CD4-positive, alpha-beta memory T cell (primary cell): ENCODE data around the gene PAX2. TPM values are rescaled to one million over a fixed set of nuclear protein-coding genes. Genes with fewer than 3 reads are reported as not detected.

Experiments used
- CTCF ChIA-PET: fragments of 350-600 bp; sonication (Branson Sonifier 250); formaldehyde crosslinking; loops from one replicate; lab custom pipeline; 2021; ENCODE audit warnings: inconsistent platforms; ENCODE audit not compliant: partially characterized antibody; lab: Charles Lee
- POLR2A ChIA-PET: fragments of 350-600 bp; sonication (Branson Sonifier 250); formaldehyde crosslinking; loops from one replicate; lab custom pipeline; 2021; ENCODE audit not compliant: partially characterized antibody; lab: Charles Lee
- DNase-seq, 5 donors: peaks; one replicate each; pipeline versions ENCODE4 v3.0.0 to v3.0.0-alpha.2; 2020 to 2022; ENCODE audit warnings: mixed read lengths in 1 of 5
- H3K27ac ChIP-seq: one replicate; pipeline ENCODE4 v1.7.0; 2013; ENCODE audit warnings: low read depth, low read length
- H3K27me3 ChIP-seq: 2 replicates; pipeline ENCODE4 v1.7.0; 2013; ENCODE audit warnings: mild to moderate bottlenecking, low read length, moderate library complexity; ENCODE audit not compliant: insufficient read depth
- H3K36me3 ChIP-seq: 2 replicates; pipeline ENCODE4 v1.7.0; 2013; ENCODE audit warnings: mild to moderate bottlenecking, low read length, moderate library complexity; ENCODE audit not compliant: insufficient read depth
- H3K4me1 ChIP-seq: 2 replicates; pipeline ENCODE4 v1.7.0; 2013; ENCODE audit warnings: mild to moderate bottlenecking, low read length, moderate library complexity; ENCODE audit not compliant: insufficient read depth
- H3K4me3 ChIP-seq, 2 donors: one replicate each; pipeline ENCODE4 v1.7.0; 2013; ENCODE audit warnings: low read length in 2 of 2, mild to moderate bottlenecking in 1 of 2
- H3K9me3 ChIP-seq, 2 donors: one replicate each; pipeline ENCODE4 v1.7.0; 2013; ENCODE audit warnings: low read length in 2 of 2, control low read depth in 1 of 2; ENCODE audit not compliant: control insufficient read depth in 1 of 2
- H3K27ac Mint-ChIP-seq, 7 donors: one replicate each; pipeline ENCODE4 v1.8.0; 2020 to 2021; ENCODE audit warnings: mixed read lengths in 7 of 7, mild to moderate bottlenecking in 6 of 7, inconsistent platforms in 3 of 7, moderate library complexity in 3 of 7
- H3K27me3 Mint-ChIP-seq, 2 donors: one replicate each; pipeline ENCODE4 v1.8.0; 2020 to 2021; ENCODE audit warnings: mixed read lengths in 2 of 2
- H3K36me3 Mint-ChIP-seq, 2 donors: one replicate each; pipeline ENCODE4 v1.8.0; 2020 to 2021; ENCODE audit warnings: mixed read lengths in 2 of 2, inconsistent platforms in 1 of 2, mild to moderate bottlenecking in 1 of 2
- H3K4me1 Mint-ChIP-seq, 4 donors: one replicate each; pipeline ENCODE4 v1.8.0; 2020 to 2021; ENCODE audit warnings: mixed read lengths in 4 of 4, mild to moderate bottlenecking in 1 of 4
- H3K4me3 Mint-ChIP-seq, 8 donors: one replicate each; pipeline ENCODE4 v1.8.0; 2020 to 2021; ENCODE audit warnings: mixed read lengths in 8 of 8, mild to moderate bottlenecking in 7 of 8, moderate library complexity in 6 of 8, inconsistent platforms in 3 of 8
- H3K9me3 Mint-ChIP-seq, 8 donors: one replicate each; pipeline ENCODE4 v1.8.0; 2020 to 2021; ENCODE audit warnings: mixed read lengths in 8 of 8, mild to moderate bottlenecking in 5 of 8, inconsistent platforms in 3 of 8, moderate library complexity in 1 of 8
- intact Hi-C: fragments of 100-400 bp; cut with micrococcal nuclease; formaldehyde crosslinking; loops from one replicate; pipeline ENCODE4 v1.15.1; 2023
- polyA plus RNA-seq, 2 donors: library from polyadenylated mRNA; unstranded; fragments of 300-500 nt; fragmentation: Illumina TruSeq; gene quantifications; one replicate each; pipeline ENCODE4 v1.2.3, GENCODE V29; 2021
- total RNA-seq, 2 experiments: library from RNA; stranded (reverse); gene quantifications; one replicate each; pipeline ENCODE4 v1.2.3, GENCODE V29; 2021

PAX2 gene
- total and polyA plus RNA-seq, 4 experiments from 2014 or later, result not detected

DNA sequence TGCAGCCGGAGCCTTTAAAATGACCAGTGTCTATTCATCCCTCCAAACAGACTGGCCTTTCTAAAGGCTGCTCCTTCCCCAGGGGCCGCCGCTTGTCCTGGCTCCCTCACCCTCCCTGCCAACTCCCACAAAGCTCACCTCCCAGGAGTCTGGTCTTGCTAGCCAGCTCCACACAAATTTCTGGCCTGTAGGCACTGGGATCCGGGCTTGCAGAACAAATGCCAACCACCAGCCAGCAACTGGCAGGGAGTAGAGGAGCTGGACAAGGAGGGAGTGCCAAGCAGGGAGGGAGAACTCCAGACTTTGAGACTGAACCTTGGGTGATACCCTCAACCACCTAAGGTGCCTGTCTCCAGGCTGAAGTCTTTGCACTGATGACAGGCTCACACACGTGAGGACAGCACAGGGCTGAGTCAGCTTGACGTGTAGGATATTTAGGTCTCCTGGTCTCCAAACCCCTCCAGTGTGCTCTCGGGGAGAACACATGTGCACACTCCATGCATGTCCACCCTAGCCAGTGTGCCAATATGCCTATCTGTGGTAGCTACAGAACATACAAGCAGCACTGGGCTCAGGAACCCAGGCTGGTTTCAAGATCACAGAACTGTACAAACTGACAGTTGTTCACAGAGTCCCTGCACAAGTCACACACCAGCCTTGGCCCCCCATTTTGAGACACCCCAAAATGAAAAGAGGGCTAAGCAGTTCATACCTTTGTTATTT lies 6.0 kb downstream of the PAX2 start:
- intact Hi-C loops, result no loop called here
- H3K36me3 ChIP-seq, result no peaks in the 10 kb centered on the region
- ChIA-PET POLR2A (no interaction called here), CTCF (interaction anchor here (1.5 to 4.1 kb wide), 2 partner anchors 8 to 188 kb away, joined by 4 to 13 read pairs; no protein-coding TSS in a partner anchor)
- DNase-seq, result no peak
- Mint-ChIP-seq H3K36me3 (no peaks in the 10 kb centered on the region), H3K9me3 (peaks cover 0 to 2% (median 0%) of the 10 kb centered on the region in 8 donors), H3K4me3 (no peak overlapping the region), H3K27me3 (peaks cover 61 to 78% of the 10 kb centered on the region in 2 donors), H3K4me1 (peaks cover 10 to 30% (median 24%) of the 10 kb centered on the region in 4 donors), H3K27ac (no peak overlapping the region)
- H3K27me3 ChIP-seq, result peaks cover 44% of the 10 kb centered on the region
- H3K4me1 ChIP-seq, result peaks cover 14% of the 10 kb centered on the region
- H3K27ac ChIP-seq, result no peak overlapping the region
- H3K4me3 ChIP-seq, result no peak overlapping the region
- H3K9me3 ChIP-seq, result no peaks in the 10 kb centered on the region

DNA sequence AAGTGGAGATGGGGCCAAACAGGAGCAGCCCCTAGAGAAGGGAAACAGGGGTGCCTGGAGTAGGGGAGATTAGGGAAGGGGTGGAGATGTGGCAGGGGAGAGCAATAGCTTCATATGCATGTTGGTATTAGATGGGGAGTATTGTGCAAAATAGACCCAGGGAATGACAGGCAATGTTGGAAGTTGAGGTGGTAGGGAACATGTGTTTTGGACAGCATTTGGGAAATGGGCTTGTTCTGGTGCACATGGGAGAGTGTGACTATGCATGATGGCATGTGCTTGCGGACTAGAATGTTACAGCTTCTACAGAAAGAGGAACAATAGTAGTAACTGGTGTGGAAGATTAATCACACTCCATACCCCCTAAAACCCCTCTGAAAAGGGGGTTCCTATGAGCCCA lies 10.4 kb downstream of the PAX2 start:
- H3K9me3 Mint-ChIP-seq, result peaks cover 0 to 3% (median 0%) of the 10 kb centered on the region in 8 donors
- Histone ChIP-seq H3K4me3 (no peak overlapping the region), H3K36me3 (no peaks in the 10 kb centered on the region), H3K27me3 (peaks cover 31% of the 10 kb centered on the region), H3K9me3 (no peaks in the 10 kb centered on the region), H3K27ac (no peak overlapping the region), H3K4me1 (no peaks in the 10 kb centered on the region)
- intact Hi-C loops, result no loop called here
- H3K36me3 Mint-ChIP-seq, result peaks cover 0 to 3% of the 10 kb centered on the region in 2 donors
- H3K27ac Mint-ChIP-seq, result no peak overlapping the region
- POLR2A ChIA-PET, result no interaction called here
- H3K27me3 Mint-ChIP-seq, result peaks cover 70 to 86% of the 10 kb centered on the region in 2 donors
- H3K4me1 Mint-ChIP-seq, result no peaks in the 10 kb centered on the region
- CTCF ChIA-PET, result interaction anchor here (4.1 kb wide), 1 partner anchor 12 kb away, joined by 13 read pairs; no protein-coding TSS in a partner anchor
- no peak for DNase-seq
- H3K4me3 Mint-ChIP-seq, result no peak overlapping the region

DNA sequence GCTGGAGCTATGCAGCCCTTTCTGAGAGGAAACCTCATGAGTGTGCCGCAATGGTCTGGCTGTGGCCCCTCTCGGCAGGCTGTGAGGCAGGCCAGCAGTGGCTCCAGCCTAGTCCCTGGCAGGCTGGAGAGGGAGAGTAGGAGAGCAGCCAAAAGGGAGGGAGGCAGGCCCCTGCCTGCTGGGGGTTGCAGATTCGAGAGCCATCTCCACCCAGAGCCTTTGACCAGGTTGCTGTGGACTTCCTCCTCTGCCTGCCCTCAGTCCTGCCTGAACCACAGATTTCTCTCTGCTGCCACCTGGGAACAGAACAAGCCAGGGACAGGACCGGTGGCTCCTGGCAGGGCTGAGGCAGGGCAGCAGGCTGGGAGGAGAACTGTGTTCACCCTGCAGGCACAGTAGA lies 13.9 kb downstream of the PAX2 start:
- H3K27ac Mint-ChIP-seq, result no peak overlapping the region
- Histone ChIP-seq H3K4me3 (no peak overlapping the region), H3K27ac (no peak overlapping the region), H3K4me1 (no peaks in the 10 kb centered on the region), H3K9me3 (no peaks in the 10 kb centered on the region), H3K36me3 (no peaks in the 10 kb centered on the region), H3K27me3 (peaks cover 23% of the 10 kb centered on the region)
- intact Hi-C loops, result no loop called here
- peaks cover 55 to 66% of the 10 kb centered on the region in 2 donors for H3K27me3 Mint-ChIP-seq
- H3K4me1 Mint-ChIP-seq, result no peaks in the 10 kb centered on the region
- no peak overlapping the region for H3K4me3 Mint-ChIP-seq
- H3K36me3 Mint-ChIP-seq, result peaks cover 0 to 3% of the 10 kb centered on the region in 2 donors
- no peak for DNase-seq
- peaks cover 0 to 3% (median 0%) of the 10 kb centered on the region in 8 donors for H3K9me3 Mint-ChIP-seq
- ChIA-PET POLR2A (no interaction called here), CTCF (no interaction called here)

DNA sequence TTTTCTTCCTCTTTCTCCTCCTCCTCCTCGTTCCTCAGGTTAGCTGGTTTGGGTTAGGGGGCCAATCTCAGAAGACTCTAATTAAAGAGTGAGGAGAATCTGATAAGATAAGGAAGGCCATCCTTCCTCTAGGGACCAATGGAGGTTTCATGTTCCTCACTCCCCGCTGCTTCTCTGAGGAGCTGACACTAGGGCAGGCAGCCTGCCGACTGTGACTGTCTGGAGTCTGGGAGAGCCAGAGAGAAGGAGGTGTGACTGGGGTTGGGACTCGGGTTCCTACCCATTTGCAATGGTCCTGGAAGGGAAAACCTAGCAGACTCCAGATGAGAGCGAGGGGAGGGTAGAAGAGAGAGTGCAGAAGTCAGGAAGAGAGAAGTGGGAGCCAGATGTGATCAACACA lies 15.3 kb downstream of the PAX2 start:
- intact Hi-C loops, result no loop called here
- Histone ChIP-seq H3K27me3 (peaks cover 17% of the 10 kb centered on the region), H3K4me3 (no peak overlapping the region), H3K9me3 (no peaks in the 10 kb centered on the region), H3K27ac (no peak overlapping the region), H3K36me3 (no peaks in the 10 kb centered on the region), H3K4me1 (no peaks in the 10 kb centered on the region)
- peaks cover 54 to 61% of the 10 kb centered on the region in 2 donors for H3K27me3 Mint-ChIP-seq
- no peak overlapping the region for H3K27ac Mint-ChIP-seq
- no peaks in the 10 kb centered on the region for H3K4me1 Mint-ChIP-seq
- H3K9me3 Mint-ChIP-seq, result peaks cover 0 to 3% (median 0%) of the 10 kb centered on the region in 8 donors
- H3K4me3 Mint-ChIP-seq, result no peak overlapping the region
- DNase-seq, result no peak
- POLR2A ChIA-PET, result no interaction called here
- peaks cover 0 to 3% of the 10 kb centered on the region in 2 donors for H3K36me3 Mint-ChIP-seq
- CTCF ChIA-PET, result no interaction called here

DNA sequence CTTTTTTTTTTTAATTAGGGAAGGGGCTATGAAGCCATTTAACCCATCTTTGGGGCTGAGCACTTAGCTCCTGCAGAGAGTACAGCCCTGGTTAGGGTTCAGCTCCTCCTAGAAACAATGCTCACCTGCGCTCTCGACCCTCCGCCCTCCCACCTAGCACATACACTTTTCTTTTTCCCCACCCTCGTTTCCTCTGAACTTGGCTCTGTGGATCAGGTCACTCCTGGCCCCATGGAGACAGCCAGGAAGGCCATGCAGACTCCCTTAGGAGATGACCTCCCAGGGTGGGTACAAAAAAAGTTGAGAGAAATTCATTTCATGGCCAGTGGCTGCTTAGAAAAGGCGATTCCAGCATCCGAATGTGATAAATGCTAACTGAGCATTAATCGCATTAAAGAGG lies 15.8 kb downstream of the PAX2 start:
- peaks cover 54 to 58% of the 10 kb centered on the region in 2 donors for H3K27me3 Mint-ChIP-seq

DNA sequence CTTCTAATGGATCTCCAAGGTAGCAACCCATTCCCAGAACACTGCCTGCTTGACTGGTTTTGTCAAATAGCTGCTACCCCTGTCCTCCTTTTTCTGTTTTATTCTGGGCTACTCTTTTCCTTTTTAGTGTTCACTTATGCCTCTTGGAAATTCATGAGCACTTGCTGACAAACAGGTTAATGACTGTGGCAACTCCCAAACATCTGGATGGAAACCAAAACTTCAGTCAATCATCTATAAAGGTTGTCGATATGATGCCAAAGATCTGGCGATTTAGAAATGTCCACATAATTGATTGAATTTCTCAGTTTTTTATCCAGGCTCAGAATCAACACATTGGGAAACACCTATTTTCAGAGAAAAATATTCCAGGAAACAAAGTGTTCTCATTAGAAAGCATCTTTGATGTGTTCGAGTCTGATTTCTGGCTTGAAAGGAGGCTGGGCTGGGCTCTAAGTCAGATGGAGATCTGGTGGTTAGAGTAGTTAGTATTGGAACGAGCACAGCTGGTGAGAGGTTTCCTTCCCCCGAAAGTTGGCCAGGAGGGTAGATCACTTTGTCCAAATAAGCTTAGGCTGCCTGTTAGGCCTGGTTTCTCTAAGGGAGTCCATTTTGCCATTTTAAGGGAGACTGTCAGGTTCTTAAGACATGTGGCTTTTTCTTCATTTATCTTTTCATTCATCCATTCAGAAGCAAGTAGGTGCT lies 17.8 kb downstream of the PAX2 start:
- Mint-ChIP-seq H3K27me3 (peaks cover 50 to 55% of the 10 kb centered on the region in 2 donors), H3K4me3 (no peak overlapping the region), H3K36me3 (no peaks in the 10 kb centered on the region), H3K4me1 (no peaks in the 10 kb centered on the region), H3K27ac (no peak overlapping the region), H3K9me3 (peaks cover 0 to 3% (median 0%) of the 10 kb centered on the region in 8 donors)
- Histone ChIP-seq H3K4me3 (no peak overlapping the region), H3K4me1 (no peaks in the 10 kb centered on the region), H3K9me3 (no peaks in the 10 kb centered on the region), H3K36me3 (no peaks in the 10 kb centered on the region), H3K27ac (no peak overlapping the region), H3K27me3 (peaks cover 5% of the 10 kb centered on the region)
- POLR2A ChIA-PET, result no interaction called here
- intact Hi-C loops, result no loop called here
- CTCF ChIA-PET, result no interaction called here
- no peak for DNase-seq

More for the DNA sequence above, 15.8 kb downstream of the PAX2 start:
- Mint-ChIP-seq H3K36me3 (peaks cover 0 to 3% of the 10 kb centered on the region in 2 donors), H3K4me3 (no peak overlapping the region), H3K27ac (no peak overlapping the region), H3K9me3 (peaks cover 0 to 3% (median 0%) of the 10 kb centered on the region in 8 donors), H3K4me1 (no peaks in the 10 kb centered on the region)
- CTCF ChIA-PET, result no interaction called here
- Histone ChIP-seq H3K4me3 (no peak overlapping the region), H3K9me3 (no peaks in the 10 kb centered on the region), H3K36me3 (no peaks in the 10 kb centered on the region), H3K4me1 (no peaks in the 10 kb centered on the region), H3K27me3 (peaks cover 12% of the 10 kb centered on the region), H3K27ac (no peak overlapping the region)
- POLR2A ChIA-PET, result no interaction called here
- no peak for DNase-seq
- intact Hi-C loops, result no loop called here

DNA sequence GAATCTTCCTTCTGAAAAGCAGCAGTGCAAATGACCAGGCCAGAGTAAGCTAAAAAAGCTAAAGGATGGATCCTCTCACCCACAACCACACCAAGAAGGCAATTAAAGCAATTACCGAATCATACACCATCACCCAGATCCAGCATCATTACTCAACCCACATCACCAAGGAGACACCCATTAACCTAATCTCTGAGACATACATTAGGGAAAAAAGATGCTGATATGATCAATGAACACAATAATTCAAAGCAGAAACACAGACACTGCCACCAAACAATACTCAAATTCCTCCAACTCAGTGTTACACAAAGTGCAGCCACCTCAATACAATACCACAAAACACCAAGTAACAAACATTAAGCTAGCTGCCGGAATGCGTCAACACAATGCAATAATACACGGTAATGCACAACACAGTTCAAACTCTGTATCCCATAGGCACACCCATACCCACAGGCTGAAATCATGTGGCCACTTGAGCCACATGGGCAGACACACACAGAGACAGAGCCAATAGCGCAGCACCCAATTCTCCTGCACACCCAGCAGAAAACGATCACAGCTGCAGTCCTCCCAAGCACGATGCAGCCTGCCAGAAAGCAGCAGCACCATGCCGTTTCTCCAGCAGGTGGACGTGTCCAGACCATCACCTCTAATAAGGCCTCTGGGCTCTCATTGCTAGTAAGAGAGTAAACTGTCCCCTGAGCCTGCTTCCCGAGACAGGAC lies 21.5 kb downstream of the PAX2 start:
- peaks cover 24 to 37% of the 10 kb centered on the region in 2 donors for H3K27me3 Mint-ChIP-seq
- H3K4me3 Mint-ChIP-seq, result no peak overlapping the region
- no peaks in the 10 kb centered on the region for H3K36me3 ChIP-seq
- no peaks in the 10 kb centered on the region for H3K27me3 ChIP-seq
- H3K9me3 ChIP-seq, result no peaks in the 10 kb centered on the region
- no peak overlapping the region for H3K4me3 ChIP-seq
- POLR2A ChIA-PET, result no interaction called here
- no peaks in the 10 kb centered on the region for H3K9me3 Mint-ChIP-seq
- DNase-seq, result no peak
- H3K27ac ChIP-seq, result no peak overlapping the region
- intact Hi-C loops, result no loop called here
- no peaks in the 10 kb centered on the region for H3K4me1 ChIP-seq
- no peak overlapping the region for H3K27ac Mint-ChIP-seq
- no peaks in the 10 kb centered on the region for H3K4me1 Mint-ChIP-seq
- CTCF ChIA-PET, result no interaction called here
- H3K36me3 Mint-ChIP-seq, result no peaks in the 10 kb centered on the region
